Measurements from ENCODE around the gene CCDC195.

GRCh38 chr2:224736227-224736626 lies 20.1 kb upstream of the CCDC195 start:
- TF ChIP-seq, protein P1, sequence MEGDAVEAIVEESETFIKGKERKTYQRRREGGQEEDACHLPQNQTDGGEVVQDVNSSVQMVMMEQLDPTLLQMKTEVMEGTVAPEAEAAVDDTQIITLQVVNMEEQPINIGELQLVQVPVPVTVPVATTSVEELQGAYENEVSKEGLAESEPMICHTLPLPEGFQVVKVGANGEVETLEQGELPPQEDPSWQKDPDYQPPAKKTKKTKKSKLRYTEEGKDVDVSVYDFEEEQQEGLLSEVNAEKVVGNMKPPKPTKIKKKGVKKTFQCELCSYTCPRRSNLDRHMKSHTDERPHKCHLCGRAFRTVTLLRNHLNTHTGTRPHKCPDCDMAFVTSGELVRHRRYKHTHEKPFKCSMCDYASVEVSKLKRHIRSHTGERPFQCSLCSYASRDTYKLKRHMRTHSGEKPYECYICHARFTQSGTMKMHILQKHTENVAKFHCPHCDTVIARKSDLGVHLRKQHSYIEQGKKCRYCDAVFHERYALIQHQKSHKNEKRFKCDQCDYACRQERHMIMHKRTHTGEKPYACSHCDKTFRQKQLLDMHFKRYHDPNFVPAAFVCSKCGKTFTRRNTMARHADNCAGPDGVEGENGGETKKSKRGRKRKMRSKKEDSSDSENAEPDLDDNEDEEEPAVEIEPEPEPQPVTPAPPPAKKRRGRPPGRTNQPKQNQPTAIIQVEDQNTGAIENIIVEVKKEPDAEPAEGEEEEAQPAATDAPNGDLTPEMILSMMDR (conservative IDR thresholded peaks at IDR 0.05; ENCODE audit: low read depth in 2 of 2), result no peak
- no peak for TF ChIP-seq POLR2AphosphoS5 (IDR thresholded peaks at IDR 0.05; ENCODE audit: low read depth)
- no peak for TF ChIP-seq REST (IDR thresholded peaks at IDR 0.05; ENCODE audit: unreplicated experiment)
- TF ChIP-seq EZH2phosphoT487 (IDR thresholded peaks at IDR 0.05; ENCODE audit: unreplicated experiment), result no peak
- TF ChIP-seq CREB1 (CRISPR knock-in tag; IDR thresholded peaks at IDR 0.05; ENCODE audit: low read depth), result no peak
- TF ChIP-seq EZH2 (IDR thresholded peaks at IDR 0.05; ENCODE audit: low read depth, unreplicated experiment), result no peak
- TF ChIP-seq ZNF114 (CRISPR knock-in tag; IDR thresholded peaks at IDR 0.05), result no peak
- no peak for TF ChIP-seq JUNB (IDR thresholded peaks at IDR 0.05; ENCODE audit: unreplicated experiment)
